Mammary epithelial cell (primary cell): Measurements from ENCODE around the gene ABI3.

Experiments
- EZH2 ChIP-seq: IDR thresholded peaks from 2 replicates; pipeline ENCODE4 v1.6.1; 2012; ENCODE audit warnings: low read length, inconsistent platforms, borderline replicate concordance
- TF ChIP-seq, protein P1 (sequence below), 2 donors: IDR thresholded peaks in 1 of 2; conservative IDR thresholded peaks in 1 of 2; 2 replicates each; pipeline ENCODE4 v1.5.1; 2011 to 2012; ENCODE audit warnings: inconsistent platforms in 2 of 2, low read length in 2 of 2, mild to moderate bottlenecking in 2 of 2, control low read depth in 1 of 2, low read depth in 1 of 2; ENCODE audit not compliant: insufficient read depth in 1 of 2; ENCODE audit errors: extremely low read depth in 1 of 2

DNA sequence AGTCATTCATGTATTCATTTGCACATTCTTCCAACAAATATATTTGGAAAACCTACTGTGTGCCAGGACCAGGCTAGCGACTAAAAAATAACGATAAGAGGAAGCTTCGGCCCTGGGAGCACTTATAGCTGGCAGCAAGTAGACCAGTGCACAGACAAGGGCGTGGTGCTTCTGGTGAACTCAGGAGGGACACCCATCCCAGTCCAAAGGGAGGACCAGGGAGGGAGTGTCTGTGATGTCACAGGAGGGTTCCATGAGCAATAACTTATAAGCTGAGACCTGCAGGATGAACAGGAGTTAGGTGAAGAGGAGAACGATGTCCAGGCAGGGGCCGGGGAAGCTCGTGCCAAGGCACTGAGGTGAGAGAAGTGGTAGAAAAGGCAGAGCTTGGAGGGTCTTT, 37.4 kb downstream of the ABI3 start:
- no peak for TF ChIP-seq EZH2
- TF ChIP-seq, protein P1, sequence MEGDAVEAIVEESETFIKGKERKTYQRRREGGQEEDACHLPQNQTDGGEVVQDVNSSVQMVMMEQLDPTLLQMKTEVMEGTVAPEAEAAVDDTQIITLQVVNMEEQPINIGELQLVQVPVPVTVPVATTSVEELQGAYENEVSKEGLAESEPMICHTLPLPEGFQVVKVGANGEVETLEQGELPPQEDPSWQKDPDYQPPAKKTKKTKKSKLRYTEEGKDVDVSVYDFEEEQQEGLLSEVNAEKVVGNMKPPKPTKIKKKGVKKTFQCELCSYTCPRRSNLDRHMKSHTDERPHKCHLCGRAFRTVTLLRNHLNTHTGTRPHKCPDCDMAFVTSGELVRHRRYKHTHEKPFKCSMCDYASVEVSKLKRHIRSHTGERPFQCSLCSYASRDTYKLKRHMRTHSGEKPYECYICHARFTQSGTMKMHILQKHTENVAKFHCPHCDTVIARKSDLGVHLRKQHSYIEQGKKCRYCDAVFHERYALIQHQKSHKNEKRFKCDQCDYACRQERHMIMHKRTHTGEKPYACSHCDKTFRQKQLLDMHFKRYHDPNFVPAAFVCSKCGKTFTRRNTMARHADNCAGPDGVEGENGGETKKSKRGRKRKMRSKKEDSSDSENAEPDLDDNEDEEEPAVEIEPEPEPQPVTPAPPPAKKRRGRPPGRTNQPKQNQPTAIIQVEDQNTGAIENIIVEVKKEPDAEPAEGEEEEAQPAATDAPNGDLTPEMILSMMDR (conservative IDR thresholded peaks at IDR 0.05 in 1 of 2, IDR thresholded peaks at IDR 0.05 in 1 of 2; ENCODE audit: extremely low read depth in 1 of 2, insufficient read depth in 1 of 2, low read depth in 1 of 2, low read length in 2 of 2), result no peak
